GM10266 (cell line): Measurements from ENCODE around the gene HFM1.
A peak's percentile ranks its signal among the peaks of the same experiment; 100 is the strongest.
"Not testable (repeated sequence)": the region's sequence is repeated elsewhere in the genome, so short reads cannot be mapped to it uniquely, and the experiment has no call there.

Source experiments
- DNase-seq: peaks from one replicate; pipeline ENCODE4 v3.0.0; 2012; ENCODE audit errors: extremely low spot score
- CTCF ChIP-seq: IDR thresholded peaks from 2 replicates; pipeline ENCODE4 v1.5.1; 2012; ENCODE audit warnings: mild to moderate bottlenecking, low read depth; ENCODE audit not compliant: control insufficient read depth, insufficient read depth; ENCODE audit errors: missing control alignments

Gene HFM1, protein sequence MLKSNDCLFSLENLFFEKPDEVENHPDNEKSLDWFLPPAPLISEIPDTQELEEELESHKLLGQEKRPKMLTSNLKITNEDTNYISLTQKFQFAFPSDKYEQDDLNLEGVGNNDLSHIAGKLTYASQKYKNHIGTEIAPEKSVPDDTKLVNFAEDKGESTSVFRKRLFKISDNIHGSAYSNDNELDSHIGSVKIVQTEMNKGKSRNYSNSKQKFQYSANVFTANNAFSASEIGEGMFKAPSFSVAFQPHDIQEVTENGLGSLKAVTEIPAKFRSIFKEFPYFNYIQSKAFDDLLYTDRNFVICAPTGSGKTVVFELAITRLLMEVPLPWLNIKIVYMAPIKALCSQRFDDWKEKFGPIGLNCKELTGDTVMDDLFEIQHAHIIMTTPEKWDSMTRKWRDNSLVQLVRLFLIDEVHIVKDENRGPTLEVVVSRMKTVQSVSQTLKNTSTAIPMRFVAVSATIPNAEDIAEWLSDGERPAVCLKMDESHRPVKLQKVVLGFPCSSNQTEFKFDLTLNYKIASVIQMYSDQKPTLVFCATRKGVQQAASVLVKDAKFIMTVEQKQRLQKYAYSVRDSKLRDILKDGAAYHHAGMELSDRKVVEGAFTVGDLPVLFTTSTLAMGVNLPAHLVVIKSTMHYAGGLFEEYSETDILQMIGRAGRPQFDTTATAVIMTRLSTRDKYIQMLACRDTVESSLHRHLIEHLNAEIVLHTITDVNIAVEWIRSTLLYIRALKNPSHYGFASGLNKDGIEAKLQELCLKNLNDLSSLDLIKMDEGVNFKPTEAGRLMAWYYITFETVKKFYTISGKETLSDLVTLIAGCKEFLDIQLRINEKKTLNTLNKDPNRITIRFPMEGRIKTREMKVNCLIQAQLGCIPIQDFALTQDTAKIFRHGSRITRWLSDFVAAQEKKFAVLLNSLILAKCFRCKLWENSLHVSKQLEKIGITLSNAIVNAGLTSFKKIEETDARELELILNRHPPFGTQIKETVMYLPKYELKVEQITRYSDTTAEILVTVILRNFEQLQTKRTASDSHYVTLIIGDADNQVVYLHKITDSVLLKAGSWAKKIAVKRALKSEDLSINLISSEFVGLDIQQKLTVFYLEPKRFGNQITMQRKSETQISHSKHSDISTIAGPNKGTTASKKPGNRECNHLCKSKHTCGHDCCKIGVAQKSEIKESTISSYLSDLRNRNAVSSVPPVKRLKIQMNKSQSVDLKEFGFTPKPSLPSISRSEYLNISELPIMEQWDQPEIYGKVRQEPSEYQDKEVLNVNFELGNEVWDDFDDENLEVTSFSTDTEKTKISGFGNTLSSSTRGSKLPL (N-terminal part only)

DNA sequence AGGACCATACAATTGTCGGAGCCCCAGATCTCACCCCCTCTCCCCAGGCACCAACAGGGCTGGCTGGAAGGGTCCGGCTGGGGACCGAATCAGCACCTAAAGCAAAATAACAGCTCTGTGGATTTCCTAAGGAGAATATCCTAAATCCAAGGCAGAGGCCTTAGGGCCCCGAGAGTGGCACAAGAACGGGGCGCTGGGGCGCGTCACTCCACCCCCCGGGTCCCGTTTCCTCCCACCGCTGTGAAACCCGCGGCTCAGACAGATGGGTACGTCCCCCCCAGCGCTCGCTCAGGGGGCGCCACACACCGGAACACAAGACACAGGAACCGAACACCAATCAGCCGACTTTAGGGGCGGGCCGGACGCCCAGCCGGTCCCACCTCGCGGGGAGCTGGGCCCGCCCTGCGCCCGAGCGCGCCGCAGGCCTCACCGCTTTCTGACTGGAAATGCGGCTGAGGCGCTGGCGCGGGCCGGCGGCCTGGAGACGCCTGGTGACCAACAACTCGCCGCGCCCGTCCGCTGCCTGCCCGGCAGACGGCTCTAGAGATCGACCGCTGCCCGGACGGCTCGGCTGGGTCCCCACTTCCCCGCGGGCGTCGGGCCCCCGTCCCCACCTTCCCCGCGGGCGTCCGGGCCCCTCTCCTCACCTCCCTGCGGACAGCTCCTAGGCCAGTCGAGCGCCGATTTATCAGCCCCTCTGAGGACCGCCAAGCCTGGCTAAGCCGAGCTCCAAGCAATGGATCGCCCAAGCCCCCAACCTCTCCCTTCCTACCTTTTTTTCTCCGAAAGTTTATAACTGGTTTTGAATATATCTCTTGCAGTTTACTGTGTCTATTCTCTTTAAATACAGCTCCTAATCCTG lies at the start of gene HFM1:
Gene HFM1 (minus strand): TSS at position 687 of the 862 bp plus-strand sequence. CDS start 3,755 bp downstream, outside the sequence.
- DNase-seq = peak; percentile 75
- no peak for TF ChIP-seq CTCF

GRCh38 chr1:91454136-91454535 lies 49.5 kb upstream of the HFM1 start:
- TF ChIP-seq CTCF = no peak
- no peak for DNase-seq

GRCh38 chr1:91450260-91450659 lies 45.6 kb upstream of the HFM1 start:
- DNase-seq = no peak
- no peak for TF ChIP-seq CTCF

DNA sequence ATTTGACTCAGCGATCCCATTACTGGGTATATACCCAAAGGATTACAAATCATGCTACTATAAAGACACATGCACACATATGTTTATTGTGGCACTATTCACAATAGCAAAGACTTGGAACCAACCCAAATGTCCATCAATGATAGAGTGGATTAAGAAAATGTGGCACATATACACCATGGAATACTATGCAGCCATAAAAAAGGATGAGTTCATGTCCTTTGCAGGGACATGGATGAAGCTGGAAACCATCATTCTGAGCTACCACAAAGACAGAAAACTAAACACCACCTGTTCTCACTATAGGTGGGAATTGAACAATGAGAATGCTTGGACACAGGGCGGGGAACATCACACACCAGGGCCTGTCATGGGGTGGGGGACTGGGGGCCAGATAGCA lies 43.1 kb upstream of the HFM1 start:
- not testable (repeated sequence) for DNase-seq

GRCh38 chr1:91441980-91442379 lies 37.3 kb upstream of the HFM1 start:
- not testable (repeated sequence) for DNase-seq

- no peak for TF ChIP-seq CTCF
- no peak for DNase-seq
Measured at GRCh38 chr1:91440847-91441246, 36.2 kb upstream of the HFM1 start.

- no peak for TF ChIP-seq CTCF
- DNase-seq = no peak
Measured at GRCh38 chr1:91439016-91439415, 34.4 kb upstream of the HFM1 start.
